Immature natural killer cell (primary cell): ENCODE results near the gene ADGRF3. TPM values are rescaled to one million over a fixed set of nuclear protein-coding genes. Genes with fewer than 3 reads are reported as not detected.

Source experiments
- DNase-seq, 3 donors: peaks; one replicate each; pipeline ENCODE4 v3.0.0; 2022; ENCODE audit warnings: mixed read lengths in 1 of 3
- H3K27ac Mint-ChIP-seq, 6 donors: one replicate each; pipeline ENCODE4 v1.8.0; 2020; ENCODE audit warnings: mixed read lengths in 6 of 6, mild to moderate bottlenecking in 5 of 6, inconsistent platforms in 4 of 6, moderate library complexity in 3 of 6
- H3K27me3 Mint-ChIP-seq, 3 donors: one replicate each; pipeline ENCODE4 v1.8.0; 2020 to 2021; ENCODE audit warnings: low read depth in 3 of 3, mild to moderate bottlenecking in 3 of 3, mixed read lengths in 3 of 3, moderate library complexity in 3 of 3, inconsistent platforms in 1 of 3
- H3K36me3 Mint-ChIP-seq, 3 donors: one replicate each; pipeline ENCODE4 v1.8.0; 2020; ENCODE audit warnings: mixed read lengths in 3 of 3, inconsistent platforms in 2 of 3, mild to moderate bottlenecking in 2 of 3
- H3K4me1 Mint-ChIP-seq, 2 donors: one replicate each; pipeline ENCODE4 v1.8.0; 2020; ENCODE audit warnings: inconsistent platforms in 2 of 2, mild to moderate bottlenecking in 2 of 2, mixed read lengths in 2 of 2, moderate library complexity in 1 of 2
- H3K4me3 Mint-ChIP-seq, 5 donors: one replicate each; pipeline ENCODE4 v1.8.0; 2020; ENCODE audit warnings: mild to moderate bottlenecking in 5 of 5, mixed read lengths in 5 of 5, inconsistent platforms in 3 of 5, moderate library complexity in 3 of 5
- H3K9me3 Mint-ChIP-seq, 6 donors: one replicate each; pipeline ENCODE4 v1.8.0; 2020; ENCODE audit warnings: mild to moderate bottlenecking in 6 of 6, mixed read lengths in 6 of 6, inconsistent platforms in 4 of 6, moderate library complexity in 3 of 6
- polyA plus RNA-seq, 3 donors: library from polyadenylated mRNA; unstranded; fragments of 300-500 nt; fragmentation: Illumina TruSeq; gene quantifications; one replicate each; pipeline ENCODE4 v1.2.3, GENCODE V29; 2021

Gene ADGRF3
- polyA plus RNA-seq, 3 donors from 2014 or later, result 0.39 TPM; not detected in 2

- peaks cover 0 to 4% (median 0%) of the 10 kb centered on the region in 3 donors for H3K36me3 Mint-ChIP-seq
- no peak overlapping the region for H3K27ac Mint-ChIP-seq
- H3K4me1 Mint-ChIP-seq, result no peaks in the 10 kb centered on the region
- DNase-seq, result peak; percentile 46 to 50 (median 49)
- no peaks in the 10 kb centered on the region for H3K9me3 Mint-ChIP-seq
- no peak overlapping the region for H3K4me3 Mint-ChIP-seq
- H3K27me3 Mint-ChIP-seq, result peaks cover 0 to 2% (median 0%) of the 10 kb centered on the region in 3 donors
Observed at GRCh38 chr2:26299471-26300101, 47.0 kb downstream of the ADGRF3 start.

GRCh38 chr2:26298638-26299393 is 47.8 kb downstream of the ADGRF3 start:
- no peaks in the 10 kb centered on the region for H3K36me3 Mint-ChIP-seq
- no peak overlapping the region for H3K4me3 Mint-ChIP-seq
- peaks cover 0 to 2% (median 0%) of the 10 kb centered on the region in 3 donors for H3K27me3 Mint-ChIP-seq
- peak; percentile 20 to 27 (median 26) for DNase-seq
- no peak overlapping the region for H3K27ac Mint-ChIP-seq
- no peaks in the 10 kb centered on the region for H3K9me3 Mint-ChIP-seq
- H3K4me1 Mint-ChIP-seq, result no peaks in the 10 kb centered on the region

GRCh38 chr2:26298286-26298637 is 48.3 kb downstream of the ADGRF3 start:
- Mint-ChIP-seq H3K27me3 (peaks cover 0 to 4% (median 2%) of the 10 kb centered on the region in 3 donors), H3K4me1 (no peaks in the 10 kb centered on the region), H3K36me3 (no peaks in the 10 kb centered on the region), H3K9me3 (no peaks in the 10 kb centered on the region), H3K27ac (no peak overlapping the region), H3K4me3 (no peak overlapping the region)
- DNase-seq, result no peak

- DNase-seq, result no peak
- Mint-ChIP-seq H3K27ac (no peak overlapping the region), H3K27me3 (peaks cover 0 to 4% (median 2%) of the 10 kb centered on the region in 3 donors), H3K9me3 (no peaks in the 10 kb centered on the region), H3K36me3 (no peaks in the 10 kb centered on the region), H3K4me3 (no peak overlapping the region), H3K4me1 (no peaks in the 10 kb centered on the region)
Observed at GRCh38 chr2:26297061-26297460, 49.5 kb downstream of the ADGRF3 start.

GRCh38 chr2:26295511-26295910 is 51.1 kb downstream of the ADGRF3 start:
- no peaks in the 10 kb centered on the region for H3K9me3 Mint-ChIP-seq
- H3K36me3 Mint-ChIP-seq, result no peaks in the 10 kb centered on the region
- DNase-seq, result no peak
- no peak overlapping the region for H3K27ac Mint-ChIP-seq
- peaks cover 0 to 4% (median 2%) of the 10 kb centered on the region in 3 donors for H3K27me3 Mint-ChIP-seq
- no peak overlapping the region for H3K4me3 Mint-ChIP-seq
- no peaks in the 10 kb centered on the region for H3K4me1 Mint-ChIP-seq

- Mint-ChIP-seq H3K27ac (no peak overlapping the region), H3K36me3 (peaks cover 6 to 14% (median 8%) of the 10 kb centered on the region in 3 donors), H3K27me3 (peaks cover 0 to 4% (median 2%) of the 10 kb centered on the region in 3 donors), H3K9me3 (no peaks in the 10 kb centered on the region), H3K4me1 (no peaks in the 10 kb centered on the region), H3K4me3 (no peak overlapping the region)
- DNase-seq, result no peak
Observed at GRCh38 chr2:26292646-26293045, 53.9 kb downstream of the ADGRF3 start.

GRCh38 chr2:26290001-26290400 is 56.6 kb downstream of the ADGRF3 start:
- DNase-seq, result no peak
- Mint-ChIP-seq H3K4me1 (no peaks in the 10 kb centered on the region), H3K9me3 (no peaks in the 10 kb centered on the region), H3K36me3 (peaks cover 15 to 25% (median 16%) of the 10 kb centered on the region in 3 donors), H3K27ac (peak overlapping the region in 1 of 6 donors; percentile 28), H3K27me3 (peaks cover 0 to 4% (median 0%) of the 10 kb centered on the region in 3 donors), H3K4me3 (no peak overlapping the region)

- no peak overlapping the region for H3K27ac Mint-ChIP-seq
- no peaks in the 10 kb centered on the region for H3K9me3 Mint-ChIP-seq
- no peaks in the 10 kb centered on the region for H3K4me1 Mint-ChIP-seq
- H3K27me3 Mint-ChIP-seq, result no peaks in the 10 kb centered on the region
- peaks cover 35 to 51% (median 37%) of the 10 kb centered on the region in 3 donors for H3K36me3 Mint-ChIP-seq
- H3K4me3 Mint-ChIP-seq, result no peak overlapping the region
- DNase-seq, result no peak
Observed at GRCh38 chr2:26285931-26286330, 60.7 kb downstream of the ADGRF3 start.

- no peaks in the 10 kb centered on the region for H3K4me1 Mint-ChIP-seq
- no peak overlapping the region for H3K4me3 Mint-ChIP-seq
- peaks cover 0 to 2% (median 0%) of the 10 kb centered on the region in 3 donors for H3K27me3 Mint-ChIP-seq
- no peak overlapping the region for H3K27ac Mint-ChIP-seq
- DNase-seq, result no peak
- H3K36me3 Mint-ChIP-seq, result peaks cover 41 to 49% (median 45%) of the 10 kb centered on the region in 3 donors
- H3K9me3 Mint-ChIP-seq, result no peaks in the 10 kb centered on the region
Observed at GRCh38 chr2:26284132-26284531, 62.5 kb downstream of the ADGRF3 start.

- Mint-ChIP-seq H3K36me3 (peaks cover 46 to 54% (median 48%) of the 10 kb centered on the region in 3 donors), H3K9me3 (no peaks in the 10 kb centered on the region), H3K4me1 (no peaks in the 10 kb centered on the region), H3K4me3 (no peak overlapping the region), H3K27me3 (peaks cover 0 to 2% (median 0%) of the 10 kb centered on the region in 3 donors), H3K27ac (no peak overlapping the region)
- no peak for DNase-seq
Observed at GRCh38 chr2:26283606-26284005, 63.0 kb downstream of the ADGRF3 start.

- no peaks in the 10 kb centered on the region for H3K9me3 Mint-ChIP-seq
- peaks cover 0 to 2% (median 0%) of the 10 kb centered on the region in 3 donors for H3K27me3 Mint-ChIP-seq
- no peak overlapping the region for H3K27ac Mint-ChIP-seq
- no peak for DNase-seq
- H3K36me3 Mint-ChIP-seq, result peaks cover 43 to 62% (median 50%) of the 10 kb centered on the region in 3 donors
- H3K4me3 Mint-ChIP-seq, result no peak overlapping the region
- no peaks in the 10 kb centered on the region for H3K4me1 Mint-ChIP-seq
Observed at GRCh38 chr2:26281226-26281625, 65.4 kb downstream of the ADGRF3 start.

GRCh38 chr2:26279886-26280285 is 66.7 kb downstream of the ADGRF3 start:
- no peak for DNase-seq
- no peak overlapping the region for H3K4me3 Mint-ChIP-seq
- H3K4me1 Mint-ChIP-seq, result no peaks in the 10 kb centered on the region
- H3K36me3 Mint-ChIP-seq, result peaks cover 38 to 56% (median 48%) of the 10 kb centered on the region in 3 donors
- H3K27ac Mint-ChIP-seq, result no peak overlapping the region
- no peaks in the 10 kb centered on the region for H3K9me3 Mint-ChIP-seq
- peaks cover 0 to 2% (median 0%) of the 10 kb centered on the region in 3 donors for H3K27me3 Mint-ChIP-seq

- no peaks in the 10 kb centered on the region for H3K9me3 Mint-ChIP-seq
- no peak for DNase-seq
- no peak overlapping the region for H3K4me3 Mint-ChIP-seq
- H3K27me3 Mint-ChIP-seq, result peaks cover 0 to 2% (median 0%) of the 10 kb centered on the region in 3 donors
- peaks cover 27 to 40% (median 33%) of the 10 kb centered on the region in 3 donors for H3K36me3 Mint-ChIP-seq
- no peaks in the 10 kb centered on the region for H3K4me1 Mint-ChIP-seq
- H3K27ac Mint-ChIP-seq, result peak overlapping the region in 1 of 6 donors; percentile 11
Observed at GRCh38 chr2:26276484-26277227, 69.9 kb downstream of the ADGRF3 start.
